Measurements from ENCODE around the gene SRPK2.

Gene SRPK2

GRCh38 chr7:105137898-105138297 lies 250.8 kb downstream of the SRPK2 start:
- no peak for DNase-seq (ENCODE audit: low read depth in 2 of 2)

GRCh38 chr7:105136221-105136620 lies 252.5 kb downstream of the SRPK2 start:
- DNase-seq (ENCODE audit: low read depth in 2 of 2), result no peak

- no peak for DNase-seq (ENCODE audit: low read depth in 2 of 2)
Measured at GRCh38 chr7:105133986-105134655, 254.6 kb downstream of the SRPK2 start.

GRCh38 chr7:105133358-105133757 lies 255.4 kb downstream of the SRPK2 start:
- no peak for DNase-seq (ENCODE audit: low read depth in 2 of 2)

GRCh38 chr7:105132835-105133234 lies 255.9 kb downstream of the SRPK2 start:
- DNase-seq (ENCODE audit: low read depth in 2 of 2), result no peak

- no peak for DNase-seq (ENCODE audit: low read depth in 2 of 2)
Measured at GRCh38 chr7:105132335-105132734, 256.4 kb downstream of the SRPK2 start.

- no peak for DNase-seq (ENCODE audit: low read depth in 2 of 2)
Measured at GRCh38 chr7:105131890-105132289, 256.8 kb downstream of the SRPK2 start.

- DNase-seq (ENCODE audit: low read depth in 2 of 2), result no peak
Measured at GRCh38 chr7:105131033-105131656, 257.6 kb downstream of the SRPK2 start.

- DNase-seq (ENCODE audit: low read depth in 2 of 2), result no peak
Measured at GRCh38 chr7:105130580-105130979, 258.1 kb downstream of the SRPK2 start.

GRCh38 chr7:105130048-105130447 lies 258.7 kb downstream of the SRPK2 start:
- no peak for DNase-seq (ENCODE audit: low read depth in 2 of 2)

- DNase-seq (ENCODE audit: low read depth in 2 of 2), result no peak
Measured at GRCh38 chr7:105127179-105127578, 261.5 kb downstream of the SRPK2 start.

- no peak for DNase-seq (ENCODE audit: low read depth in 2 of 2)
Measured at GRCh38 chr7:105126436-105126975, 262.2 kb downstream of the SRPK2 start.

- DNase-seq (ENCODE audit: low read depth in 2 of 2), result no peak
Measured at GRCh38 chr7:105125745-105126144, 263.0 kb downstream of the SRPK2 start.

- DNase-seq (ENCODE audit: low read depth in 2 of 2), result no peak
Measured at GRCh38 chr7:105122619-105123018, 266.1 kb downstream of the SRPK2 start.

- no peak for DNase-seq (ENCODE audit: low read depth in 2 of 2)
Measured at GRCh38 chr7:105118612-105119600, 269.8 kb downstream of the SRPK2 start.

GRCh38 chr7:105112440-105113418 lies 276.0 kb downstream of the SRPK2 start:
- no peak for DNase-seq (ENCODE audit: low read depth in 2 of 2)

GRCh38 chr7:105107458-105107857 lies 281.3 kb downstream of the SRPK2 start:
- DNase-seq (ENCODE audit: low read depth in 2 of 2), result no peak

- DNase-seq (ENCODE audit: low read depth in 2 of 2), result no peak
Measured at GRCh38 chr7:105106473-105106872, 282.2 kb downstream of the SRPK2 start.

GRCh38 chr7:105105579-105105978 lies 283.1 kb downstream of the SRPK2 start:
- DNase-seq (ENCODE audit: low read depth in 2 of 2), result no peak

GRCh38 chr7:105102557-105103352 lies 286.0 kb downstream of the SRPK2 start:
- no peak for DNase-seq (ENCODE audit: low read depth in 2 of 2)

Measured in stimulated activated CD8-positive, alpha-beta memory T cell treated with anti-CD3 and anti-CD28 coated beads, Interleukin-7, amount 100 ng/mL, for 1 hour (primary cell).